LNCAP (cell line): ENCODE results near the gene MID1.

ENCODE experiments used
- CTCF ChIP-seq: fragments of 450-650 bp; IDR thresholded peaks from 2 replicates; pipeline ENCODE4 v1.5.1; 2017; ENCODE audit warnings: mild to moderate bottlenecking

The MID1 gene

DNA sequence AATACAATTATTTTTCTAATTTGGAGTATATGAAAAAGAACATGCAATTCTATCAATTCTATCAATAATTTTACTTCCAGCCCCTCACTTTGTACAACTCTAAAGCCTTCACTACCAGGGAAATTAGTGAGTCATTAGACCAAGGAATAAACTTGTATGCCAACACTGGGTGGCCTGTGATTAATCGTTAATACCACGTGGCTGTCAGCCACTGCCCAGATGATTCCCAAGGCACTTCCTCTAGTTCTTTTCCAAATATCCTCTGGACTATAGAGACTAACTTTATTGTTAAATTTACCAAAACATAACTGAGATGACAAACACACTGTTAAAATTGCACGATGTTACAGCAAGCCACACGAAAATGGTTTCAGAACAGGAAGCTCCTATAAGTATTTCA, 45.7 kb downstream of the MID1 start:
- TF ChIP-seq CTCF = no peak

DNA sequence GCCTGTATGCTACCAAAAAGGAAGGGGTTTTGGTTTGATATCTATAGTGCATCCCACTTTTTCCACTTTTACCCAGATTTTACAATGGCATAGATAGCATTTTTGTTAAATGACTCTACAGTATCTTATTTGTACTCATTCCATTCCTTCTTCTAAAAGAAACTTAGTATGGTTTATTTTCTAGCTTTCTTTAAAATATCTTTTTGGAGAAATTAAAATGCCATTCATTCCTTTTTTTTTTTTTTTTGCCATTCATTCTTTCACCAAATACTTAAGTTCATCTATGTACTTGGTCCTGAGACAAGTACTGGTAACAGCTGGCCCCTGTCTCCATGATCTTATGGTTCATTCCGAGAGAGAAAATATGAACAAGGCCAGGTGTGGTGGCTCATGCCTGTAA, 49.1 kb downstream of the MID1 start:
- no peak for TF ChIP-seq CTCF

- TF ChIP-seq CTCF = no peak
Measured at GRCh38 chrX:10570601-10571000, 49.8 kb downstream of the MID1 start.

GRCh38 chrX:10569946-10570345, 50.4 kb downstream of the MID1 start:
- no peak for TF ChIP-seq CTCF

- no peak for TF ChIP-seq CTCF
Measured at GRCh38 chrX:10568428-10568827, 52.0 kb downstream of the MID1 start.

DNA sequence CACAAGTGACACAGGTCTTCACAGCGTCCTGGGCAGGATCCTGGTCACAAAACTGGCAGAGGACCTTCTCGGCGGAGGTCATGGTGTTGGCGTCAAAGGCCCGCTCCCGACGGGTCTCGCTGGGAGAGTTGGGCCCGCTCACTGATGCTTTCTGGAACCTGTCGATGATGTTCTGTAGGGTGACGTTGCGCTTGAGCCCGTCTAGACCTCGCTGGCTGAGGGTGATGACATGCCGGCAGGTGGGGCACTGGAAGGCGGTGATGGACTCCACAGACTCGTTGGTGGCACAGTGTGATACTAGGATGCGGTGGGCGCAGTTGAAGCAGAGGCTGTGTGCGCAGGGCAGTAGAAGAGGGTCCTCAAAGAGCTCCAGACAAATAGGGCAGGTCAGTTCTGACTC, 53.2 kb downstream of the MID1 start:
- TF ChIP-seq CTCF = no peak

DNA sequence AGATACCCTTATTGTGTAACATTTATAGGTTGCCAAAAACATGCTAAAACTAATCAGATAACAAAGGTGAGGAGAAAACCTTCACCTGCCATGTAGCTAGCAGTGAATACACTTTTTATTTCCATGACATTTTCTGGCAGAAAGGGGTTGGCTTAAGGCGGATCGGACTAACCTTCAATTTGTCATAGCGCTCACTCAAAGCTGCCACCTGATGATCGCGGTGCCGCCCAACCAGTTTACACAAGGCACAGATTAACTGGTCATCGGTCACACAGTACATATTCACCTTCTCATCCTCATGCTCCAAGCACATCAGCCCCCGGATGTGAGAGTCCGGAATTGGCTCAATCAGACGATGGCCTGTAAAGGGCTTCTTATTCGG, 53.7 kb downstream of the MID1 start:
- TF ChIP-seq CTCF = no peak

- TF ChIP-seq CTCF = no peak
Measured at GRCh38 chrX:10564484-10564883, 55.9 kb downstream of the MID1 start.
